Ishikawa (cell line): ENCODE results near the gene TMEM8B.

Experiments
- CEBPB ChIP-seq: IDR thresholded peaks from 2 replicates; pipeline ENCODE4 v1.6.1; 2012
- CREB1 ChIP-seq: IDR thresholded peaks from 2 replicates; pipeline ENCODE4 v1.6.1; 2012; ENCODE audit warnings: low read depth
- EGR1 ChIP-seq: IDR thresholded peaks from 2 replicates; pipeline ENCODE4 v1.6.1; 2012
- EP300 ChIP-seq: IDR thresholded peaks from 2 replicates; pipeline ENCODE4 v1.6.1; 2012; ENCODE audit warnings: borderline replicate concordance
- FOXM1 ChIP-seq: IDR thresholded peaks from 2 replicates; pipeline ENCODE4 v1.6.1; 2012; ENCODE audit warnings: low read depth, borderline replicate concordance
- MAX ChIP-seq: IDR thresholded peaks from 2 replicates; pipeline ENCODE4 v1.6.1; 2012
- NFIC ChIP-seq: IDR thresholded peaks from 2 replicates; pipeline ENCODE4 v1.6.1; 2012
- RAD21 ChIP-seq: IDR thresholded peaks from 2 replicates; pipeline ENCODE4 v1.6.1; 2012; ENCODE audit warnings: low read depth
- REST ChIP-seq: IDR thresholded peaks from 2 replicates; pipeline ENCODE4 v1.6.1; 2012; ENCODE audit warnings: low read depth, mild to moderate bottlenecking
- TAF1 ChIP-seq: IDR thresholded peaks from 2 replicates; pipeline ENCODE4 v1.6.1; 2012; ENCODE audit warnings: low read depth, mild to moderate bottlenecking
- TCF12 ChIP-seq: IDR thresholded peaks from 2 replicates; pipeline ENCODE4 v1.6.1; 2012; ENCODE audit warnings: low read depth
- TEAD4 ChIP-seq: IDR thresholded peaks from 2 replicates; pipeline ENCODE4 v1.6.1; 2012
- USF1 ChIP-seq: IDR thresholded peaks from 2 replicates; pipeline ENCODE4 v1.6.1; 2012
- YY1 ChIP-seq: IDR thresholded peaks from 2 replicates; pipeline ENCODE4 v1.6.1; 2012; ENCODE audit warnings: low read depth
- ZBTB7A ChIP-seq: IDR thresholded peaks from 2 replicates; pipeline ENCODE4 v1.6.1; 2012; ENCODE audit warnings: low read depth

The TMEM8B gene

GRCh38 chr9:35834260-35835215 is 5.5 kb downstream of the TMEM8B start:
- TF ChIP-seq TEAD4: no peak
- no peak for TF ChIP-seq YY1
- TF ChIP-seq TAF1: no peak
- TF ChIP-seq FOXM1: no peak
- TF ChIP-seq NFIC: no peak
- no peak for TF ChIP-seq CEBPB
- no peak for TF ChIP-seq CREB1
- no peak for TF ChIP-seq REST
- no peak for TF ChIP-seq MAX
- no peak for TF ChIP-seq ZBTB7A
- TF ChIP-seq EP300: no peak
- TF ChIP-seq USF1: no peak

GRCh38 chr9:35835216-35835632 is 6.2 kb downstream of the TMEM8B start:
- no peak for TF ChIP-seq REST
- peak; percentile 35 for TF ChIP-seq RAD21
- no peak for TF ChIP-seq MAX

GRCh38 chr9:35835766-35836165 is 6.7 kb downstream of the TMEM8B start:
- TF ChIP-seq EP300: no peak
- TF ChIP-seq ZBTB7A: no peak
- TF ChIP-seq CEBPB: no peak
- TF ChIP-seq YY1: no peak
- no peak for TF ChIP-seq CREB1

- TF ChIP-seq RAD21 (no peak), TCF12 (no peak), CREB1 (no peak), EGR1 (no peak), USF1 (no peak), MAX (no peak), YY1 (no peak)
These were observed 7.6 kb downstream of the TMEM8B start for GRCh38 chr9:35836595-35836994.

GRCh38 chr9:35839926-35840325 is 10.9 kb downstream of the TMEM8B start:
- TF ChIP-seq YY1 (no peak), TCF12 (no peak), TAF1 (no peak), CEBPB (no peak), USF1 (no peak), TEAD4 (no peak), EP300 (no peak), RAD21 (no peak), NFIC (no peak), MAX (no peak), REST (no peak), ZBTB7A (no peak), FOXM1 (no peak), CREB1 (no peak), EGR1 (no peak)
